GM23248 (cell line): ENCODE data around the gene CRYBA4.

Experiments used
- EZH2 ChIP-seq: fragments of 200-600 bp; sonication (generic); IDR thresholded peaks from 2 replicates; pipeline ENCODE4 v1.6.1; 2018; ENCODE audit warnings: antibody characterized with exemption, mild to moderate bottlenecking; ENCODE audit not compliant: insufficient read depth, poor library complexity, severe bottlenecking
- EZH2phosphoT487 ChIP-seq: fragments of 200-600 bp; sonication (generic); IDR thresholded peaks from 2 replicates; pipeline ENCODE4 v1.6.1; 2018; ENCODE audit warnings: antibody characterized with exemption, moderate library complexity, mild to moderate bottlenecking, low read depth; ENCODE audit not compliant: insufficient read depth

DNA sequence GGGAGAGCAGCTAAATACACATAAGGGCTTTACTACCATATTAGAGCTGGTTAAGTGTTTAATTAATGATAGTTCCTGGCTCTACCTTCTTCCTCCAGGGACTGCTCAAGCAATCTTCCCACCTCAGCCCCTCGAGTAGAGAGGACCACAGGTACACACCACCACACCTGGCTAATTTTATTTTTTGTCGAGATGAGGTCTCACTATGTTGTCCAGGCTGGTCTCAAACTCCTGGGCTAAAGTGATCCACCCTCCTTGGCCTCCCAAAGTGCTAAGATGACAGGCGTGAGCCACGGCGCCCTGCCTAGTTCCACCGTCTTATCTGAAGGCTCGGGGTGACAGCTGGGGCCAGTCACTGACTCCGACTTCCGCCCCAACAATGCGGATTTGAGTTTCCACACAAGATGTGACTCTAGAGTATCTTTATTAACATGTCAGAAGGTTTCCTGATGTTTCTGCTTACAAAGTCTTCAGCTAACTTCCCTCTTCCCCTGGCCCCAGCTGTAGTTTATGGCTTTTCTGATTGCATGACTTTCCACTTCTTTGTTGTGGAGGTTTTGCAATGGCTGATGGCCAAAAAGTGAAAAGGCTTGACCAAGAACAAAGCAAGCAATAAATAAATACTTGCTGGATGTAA, 48.6 kb upstream of the CRYBA4 start:
- no peak for TF ChIP-seq EZH2
- no peak for TF ChIP-seq EZH2phosphoT487
